ENCODE data around the gene XRCC3. TPM values are rescaled to one million over a fixed set of nuclear protein-coding genes. Genes with fewer than 3 reads are reported as not detected.

XRCC3 gene
- total and polyA plus RNA-seq, 2 experiments from 2014 or later, result 20.4 to 72.9 TPM

DNA sequence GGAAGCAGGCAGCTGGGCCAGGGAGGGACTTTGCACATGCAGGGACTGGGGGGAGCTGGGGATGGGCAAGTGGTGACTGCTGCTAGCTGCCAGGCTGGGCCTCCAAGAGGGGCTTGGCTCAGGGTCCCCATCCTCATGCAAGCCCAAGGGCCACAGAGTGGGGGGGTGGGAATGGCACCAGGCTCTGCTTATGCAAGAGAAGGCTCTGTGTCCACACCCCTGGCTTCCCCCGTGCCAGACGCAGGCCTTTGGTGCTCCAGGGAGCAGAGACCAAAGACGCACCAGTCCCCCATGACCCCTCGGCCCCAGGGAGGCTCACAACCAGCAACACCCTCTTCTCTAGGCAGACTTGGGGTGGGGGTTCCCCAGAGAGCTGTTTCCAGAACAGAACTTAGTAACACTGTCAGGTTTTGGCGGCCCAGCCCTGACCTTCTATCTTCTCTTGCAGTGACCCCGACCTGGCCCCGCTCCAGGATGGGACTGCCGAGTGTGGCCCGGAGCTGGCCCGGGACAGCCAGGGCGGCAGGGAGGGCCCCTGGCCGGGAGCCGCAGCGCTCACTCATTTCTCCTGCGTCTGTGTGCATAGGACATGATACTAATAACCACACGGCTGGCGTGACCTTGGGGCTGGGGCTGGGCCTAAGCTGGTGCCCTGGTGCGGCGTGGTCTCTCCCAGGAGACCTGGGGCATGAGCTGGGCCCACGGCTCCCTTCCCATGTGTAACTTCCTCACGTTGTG, 14.3 kb downstream of the XRCC3 start:
- TF ChIP-seq, protein P1, sequence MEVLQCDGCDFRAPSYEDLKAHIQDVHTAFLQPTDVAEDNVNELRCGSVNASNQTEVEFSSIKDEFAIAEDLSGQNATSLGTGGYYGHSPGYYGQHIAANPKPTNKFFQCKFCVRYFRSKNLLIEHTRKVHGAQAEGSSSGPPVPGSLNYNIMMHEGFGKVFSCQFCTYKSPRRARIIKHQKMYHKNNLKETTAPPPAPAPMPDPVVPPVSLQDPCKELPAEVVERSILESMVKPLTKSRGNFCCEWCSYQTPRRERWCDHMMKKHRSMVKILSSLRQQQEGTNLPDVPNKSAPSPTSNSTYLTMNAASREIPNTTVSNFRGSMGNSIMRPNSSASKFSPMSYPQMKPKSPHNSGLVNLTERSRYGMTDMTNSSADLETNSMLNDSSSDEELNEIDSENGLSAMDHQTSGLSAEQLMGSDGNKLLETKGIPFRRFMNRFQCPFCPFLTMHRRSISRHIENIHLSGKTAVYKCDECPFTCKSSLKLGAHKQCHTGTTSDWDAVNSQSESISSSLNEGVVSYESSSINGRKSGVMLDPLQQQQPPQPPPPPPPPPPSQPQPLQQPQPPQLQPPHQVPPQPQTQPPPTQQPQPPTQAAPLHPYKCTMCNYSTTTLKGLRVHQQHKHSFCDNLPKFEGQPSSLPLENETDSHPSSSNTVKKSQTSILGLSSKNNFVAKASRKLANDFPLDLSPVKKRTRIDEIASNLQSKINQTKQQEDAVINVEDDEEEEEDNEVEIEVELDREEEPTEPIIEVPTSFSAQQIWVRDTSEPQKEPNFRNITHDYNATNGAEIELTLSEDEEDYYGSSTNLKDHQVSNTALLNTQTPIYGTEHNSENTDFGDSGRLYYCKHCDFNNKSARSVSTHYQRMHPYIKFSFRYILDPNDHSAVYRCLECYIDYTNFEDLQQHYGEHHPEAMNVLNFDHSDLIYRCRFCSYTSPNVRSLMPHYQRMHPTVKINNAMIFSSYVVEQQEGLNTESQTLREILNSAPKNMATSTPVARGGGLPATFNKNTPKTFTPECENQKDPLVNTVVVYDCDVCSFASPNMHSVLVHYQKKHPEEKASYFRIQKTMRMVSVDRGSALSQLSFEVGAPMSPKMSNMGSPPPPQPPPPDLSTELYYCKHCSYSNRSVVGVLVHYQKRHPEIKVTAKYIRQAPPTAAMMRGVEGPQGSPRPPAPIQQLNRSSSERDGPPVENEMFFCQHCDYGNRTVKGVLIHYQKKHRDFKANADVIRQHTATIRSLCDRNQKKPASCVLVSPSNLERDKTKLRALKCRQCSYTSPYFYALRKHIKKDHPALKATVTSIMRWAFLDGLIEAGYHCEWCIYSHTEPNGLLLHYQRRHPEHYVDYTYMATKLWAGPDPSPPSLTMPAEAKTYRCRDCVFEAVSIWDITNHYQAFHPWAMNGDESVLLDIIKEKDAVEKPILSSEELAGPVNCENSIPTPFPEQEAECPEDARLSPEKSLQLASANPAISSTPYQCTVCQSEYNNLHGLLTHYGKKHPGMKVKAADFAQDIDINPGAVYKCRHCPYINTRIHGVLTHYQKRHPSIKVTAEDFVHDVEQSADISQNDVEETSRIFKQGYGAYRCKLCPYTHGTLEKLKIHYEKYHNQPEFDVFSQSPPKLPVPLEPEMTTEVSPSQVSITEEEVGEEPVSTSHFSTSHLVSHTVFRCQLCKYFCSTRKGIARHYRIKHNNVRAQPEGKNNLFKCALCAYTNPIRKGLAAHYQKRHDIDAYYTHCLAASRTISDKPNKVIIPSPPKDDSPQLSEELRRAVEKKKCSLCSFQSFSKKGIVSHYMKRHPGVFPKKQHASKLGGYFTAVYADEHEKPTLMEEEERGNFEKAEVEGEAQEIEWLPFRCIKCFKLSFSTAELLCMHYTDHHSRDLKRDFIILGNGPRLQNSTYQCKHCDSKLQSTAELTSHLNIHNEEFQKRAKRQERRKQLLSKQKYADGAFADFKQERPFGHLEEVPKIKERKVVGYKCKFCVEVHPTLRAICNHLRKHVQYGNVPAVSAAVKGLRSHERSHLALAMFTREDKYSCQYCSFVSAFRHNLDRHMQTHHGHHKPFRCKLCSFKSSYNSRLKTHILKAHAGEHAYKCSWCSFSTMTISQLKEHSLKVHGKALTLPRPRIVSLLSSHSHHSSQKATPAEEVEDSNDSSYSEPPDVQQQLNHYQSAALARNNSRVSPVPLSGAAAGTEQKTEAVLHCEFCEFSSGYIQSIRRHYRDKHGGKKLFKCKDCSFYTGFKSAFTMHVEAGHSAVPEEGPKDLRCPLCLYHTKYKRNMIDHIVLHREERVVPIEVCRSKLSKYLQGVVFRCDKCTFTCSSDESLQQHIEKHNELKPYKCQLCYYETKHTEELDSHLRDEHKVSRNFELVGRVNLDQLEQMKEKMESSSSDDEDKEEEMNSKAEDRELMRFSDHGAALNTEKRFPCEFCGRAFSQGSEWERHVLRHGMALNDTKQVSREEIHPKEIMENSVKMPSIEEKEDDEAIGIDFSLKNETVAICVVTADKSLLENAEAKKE (CRISPR knock-in tag; IDR thresholded peaks at IDR 0.05), result no peak
- TF ChIP-seq POLR2AphosphoS5 (IDR thresholded peaks at IDR 0.05; ENCODE audit: low read depth), result peak; percentile 24; the same call in 1 of the 2 replicates
- no peak overlapping the region for H2AFZ ChIP-seq
- peaks cover 23% of the 10 kb centered on the region for H3K4me1 Mint-ChIP-seq
- DNase-seq (ENCODE audit: low spot score) (no peak), ATAC-seq (no peak)
- no peak overlapping the region for H3K4me3 ChIP-seq
- no peak overlapping the region for H3K27ac Mint-ChIP-seq
- H4K20me1 ChIP-seq (replicated peaks; ENCODE audit: insufficient read depth), result peaks cover 12% of the 10 kb centered on the region
- no peaks in the 10 kb centered on the region for H3K79me2 ChIP-seq (replicated peaks; ENCODE audit: insufficient read depth)
- peaks cover 8% of the 10 kb centered on the region for H3F3A ChIP-seq (replicated peaks; ENCODE audit: low read depth)
- H3K27ac ChIP-seq (ENCODE audit: low read depth), result no peak overlapping the region
- H3K9me3 Mint-ChIP-seq, result no peaks in the 10 kb centered on the region; the same call in 2 of the 3 replicates
- peaks cover 44% of the 10 kb centered on the region for H3K27me3 Mint-ChIP-seq (ENCODE audit: insufficient read depth, low read depth, poor library complexity)
- no peak overlapping the region for H3K4me3 Mint-ChIP-seq
- no peak overlapping the region for H3K4me2 ChIP-seq
- peaks cover 6% of the 10 kb centered on the region; the same call in 1 of the 2 replicates for H3K4me1 ChIP-seq (ENCODE audit: insufficient read depth)
- no peaks in the 10 kb centered on the region for H3K9me2 ChIP-seq (ENCODE audit: insufficient read depth)
- H3K36me3 Mint-ChIP-seq (ENCODE audit: low read depth), result peaks cover 46% of the 10 kb centered on the region
- no peaks in the 10 kb centered on the region for H3K27me3 ChIP-seq (ENCODE audit: insufficient read depth)
- H3K36me3 ChIP-seq (ENCODE audit: insufficient read depth), result no peaks in the 10 kb centered on the region; the same call in 1 of the 2 replicates

DNA sequence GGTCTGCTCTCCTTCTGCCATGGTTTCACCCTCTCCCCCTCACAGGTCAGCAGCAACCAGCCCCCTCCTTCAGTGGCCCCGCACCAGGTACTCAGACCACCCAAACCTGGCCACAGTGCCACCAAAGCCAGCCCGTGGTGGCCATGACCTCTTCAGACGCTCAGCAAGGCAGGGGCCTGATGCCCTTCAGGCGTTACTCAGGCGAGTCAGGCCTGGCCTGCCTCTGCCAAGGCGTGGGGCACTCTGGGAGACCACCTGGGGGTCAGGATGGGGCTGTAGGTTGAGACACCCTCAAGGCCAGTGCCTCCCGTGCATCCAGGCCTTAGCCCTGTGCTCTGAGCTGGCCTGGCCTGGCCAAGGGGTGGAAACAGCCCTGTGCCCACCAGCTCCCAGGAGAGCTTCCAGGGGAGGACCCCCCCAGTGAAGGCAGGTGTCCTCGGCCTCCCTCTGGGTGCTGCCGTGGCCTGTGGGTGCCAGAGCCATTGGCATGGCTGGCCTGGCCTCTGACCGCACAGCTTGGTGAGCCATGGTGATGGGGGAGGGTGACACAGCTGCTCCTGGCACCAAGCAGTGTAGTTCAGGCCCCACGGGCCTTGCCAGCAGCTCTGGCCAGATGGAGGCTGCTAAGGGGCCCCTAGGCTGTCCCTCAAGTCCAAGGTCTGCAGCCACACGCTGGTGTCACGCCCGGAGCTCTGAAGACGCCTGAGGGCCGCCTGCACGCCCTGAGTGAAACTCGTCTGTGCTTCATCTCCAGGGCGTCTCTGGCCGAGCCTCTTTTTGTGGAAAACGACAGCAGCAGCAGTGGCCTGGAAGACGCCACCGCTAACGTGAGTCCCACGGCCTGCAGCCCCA, 15.1 kb downstream of the XRCC3 start:
- Histone ChIP-seq H3K9me2 (ENCODE audit: insufficient read depth) (no peaks in the 10 kb centered on the region), H3K4me2 (no peak overlapping the region), H4K20me1 (replicated peaks; ENCODE audit: insufficient read depth) (peaks cover 15% of the 10 kb centered on the region), H3K4me3 (no peak overlapping the region), H3K27me3 (ENCODE audit: insufficient read depth) (no peaks in the 10 kb centered on the region), H3K4me1 (ENCODE audit: insufficient read depth) (peaks cover 6% of the 10 kb centered on the region; the same call in 1 of the 2 replicates), H3F3A (replicated peaks; ENCODE audit: low read depth) (peaks cover 8% of the 10 kb centered on the region), H3K79me2 (replicated peaks; ENCODE audit: insufficient read depth) (no peaks in the 10 kb centered on the region), H3K27ac (ENCODE audit: low read depth) (no peak overlapping the region), H2AFZ (no peak overlapping the region), H3K36me3 (ENCODE audit: insufficient read depth) (no peaks in the 10 kb centered on the region; the same call in 1 of the 2 replicates)
- no peak for ATAC-seq
- Mint-ChIP-seq H3K36me3 (ENCODE audit: low read depth) (peaks cover 49% of the 10 kb centered on the region), H3K4me3 (no peak overlapping the region), H3K27me3 (ENCODE audit: insufficient read depth, low read depth, poor library complexity) (peaks cover 45% of the 10 kb centered on the region), H3K9me3 (no peaks in the 10 kb centered on the region; the same call in 2 of the 3 replicates), H3K27ac (no peak overlapping the region), H3K4me1 (peaks cover 29% of the 10 kb centered on the region)
- DNase-seq (ENCODE audit: low spot score), result no peak
- TF ChIP-seq NANOG (IDR thresholded peaks at IDR 0.05; ENCODE audit: borderline replicate concordance), result no peak
- TF ChIP-seq STAT1 (IDR thresholded peaks at IDR 0.05; ENCODE audit: unreplicated experiment), result no peak
- no peak for TF ChIP-seq ZNF114 (CRISPR knock-in tag; IDR thresholded peaks at IDR 0.05)
- TF ChIP-seq, protein P2, sequence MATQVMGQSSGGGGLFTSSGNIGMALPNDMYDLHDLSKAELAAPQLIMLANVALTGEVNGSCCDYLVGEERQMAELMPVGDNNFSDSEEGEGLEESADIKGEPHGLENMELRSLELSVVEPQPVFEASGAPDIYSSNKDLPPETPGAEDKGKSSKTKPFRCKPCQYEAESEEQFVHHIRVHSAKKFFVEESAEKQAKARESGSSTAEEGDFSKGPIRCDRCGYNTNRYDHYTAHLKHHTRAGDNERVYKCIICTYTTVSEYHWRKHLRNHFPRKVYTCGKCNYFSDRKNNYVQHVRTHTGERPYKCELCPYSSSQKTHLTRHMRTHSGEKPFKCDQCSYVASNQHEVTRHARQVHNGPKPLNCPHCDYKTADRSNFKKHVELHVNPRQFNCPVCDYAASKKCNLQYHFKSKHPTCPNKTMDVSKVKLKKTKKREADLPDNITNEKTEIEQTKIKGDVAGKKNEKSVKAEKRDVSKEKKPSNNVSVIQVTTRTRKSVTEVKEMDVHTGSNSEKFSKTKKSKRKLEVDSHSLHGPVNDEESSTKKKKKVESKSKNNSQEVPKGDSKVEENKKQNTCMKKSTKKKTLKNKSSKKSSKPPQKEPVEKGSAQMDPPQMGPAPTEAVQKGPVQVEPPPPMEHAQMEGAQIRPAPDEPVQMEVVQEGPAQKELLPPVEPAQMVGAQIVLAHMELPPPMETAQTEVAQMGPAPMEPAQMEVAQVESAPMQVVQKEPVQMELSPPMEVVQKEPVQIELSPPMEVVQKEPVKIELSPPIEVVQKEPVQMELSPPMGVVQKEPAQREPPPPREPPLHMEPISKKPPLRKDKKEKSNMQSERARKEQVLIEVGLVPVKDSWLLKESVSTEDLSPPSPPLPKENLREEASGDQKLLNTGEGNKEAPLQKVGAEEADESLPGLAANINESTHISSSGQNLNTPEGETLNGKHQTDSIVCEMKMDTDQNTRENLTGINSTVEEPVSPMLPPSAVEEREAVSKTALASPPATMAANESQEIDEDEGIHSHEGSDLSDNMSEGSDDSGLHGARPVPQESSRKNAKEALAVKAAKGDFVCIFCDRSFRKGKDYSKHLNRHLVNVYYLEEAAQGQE (IDR thresholded peaks at IDR 0.05; ENCODE audit: unreplicated experiment), result no peak
- TF ChIP-seq ZNF331 (CRISPR knock-in tag; IDR thresholded peaks at IDR 0.05; ENCODE audit: low read depth), result no peak

All from GM23338 (cell line).